Activated gamma-delta T cell treated with Interleukin-2 at 50 U/mL for 16 hours (primary cell): ENCODE data around the gene SH3GLB2.
"Not testable (repeated sequence)": the region's sequence is repeated elsewhere in the genome, so short reads cannot be mapped to it uniquely, and the experiment has no call there.

ENCODE experiments used
- DNase-seq: peaks from one replicate; pipeline ENCODE4 v3.0.0-alpha.2; 2020

The SH3GLB2 gene

GRCh38 chr9:128992995-128993394 is 35.1 kb downstream of the SH3GLB2 start:
- DNase-seq, result no peak

- DNase-seq, result no peak
Observed at GRCh38 chr9:128987805-128988204, 40.3 kb downstream of the SH3GLB2 start.

- DNase-seq, result no peak
Observed at GRCh38 chr9:128986671-128987070, 41.5 kb downstream of the SH3GLB2 start.

GRCh38 chr9:128983536-128983935 is 44.6 kb downstream of the SH3GLB2 start:
- DNase-seq, result no peak

- DNase-seq, result no peak
Observed at GRCh38 chr9:128979111-128979510, 49.0 kb downstream of the SH3GLB2 start.

GRCh38 chr9:128972956-128973355 is 55.2 kb downstream of the SH3GLB2 start:
- no peak for DNase-seq

- DNase-seq, result no peak
Observed at GRCh38 chr9:128969491-128969890, 58.6 kb downstream of the SH3GLB2 start.

GRCh38 chr9:128961403-128961802 is 66.7 kb downstream of the SH3GLB2 start:
- DNase-seq, result not testable (repeated sequence)
